Fibroblast of lung (primary cell): ENCODE results near the gene RMND1.

ENCODE experiments used
- EZH2 ChIP-seq: IDR thresholded peaks from 2 replicates; pipeline ENCODE4 v1.5.1; 2012; ENCODE audit warnings: low read length, control low read depth, mild to moderate bottlenecking; ENCODE audit errors: missing control alignments
- TF ChIP-seq, protein P1 (sequence below), 2 donors: IDR thresholded peaks in 1 of 2; conservative IDR thresholded peaks in 1 of 2; 1 replicate in 1 of 2; 2 replicates in 1 of 2; pipeline ENCODE4 v1.5.1; 2011 to 2012; ENCODE audit warnings: low read length in 2 of 2, control low read depth in 1 of 2, inconsistent platforms in 1 of 2, low read depth in 1 of 2, mild to moderate bottlenecking in 1 of 2

DNA sequence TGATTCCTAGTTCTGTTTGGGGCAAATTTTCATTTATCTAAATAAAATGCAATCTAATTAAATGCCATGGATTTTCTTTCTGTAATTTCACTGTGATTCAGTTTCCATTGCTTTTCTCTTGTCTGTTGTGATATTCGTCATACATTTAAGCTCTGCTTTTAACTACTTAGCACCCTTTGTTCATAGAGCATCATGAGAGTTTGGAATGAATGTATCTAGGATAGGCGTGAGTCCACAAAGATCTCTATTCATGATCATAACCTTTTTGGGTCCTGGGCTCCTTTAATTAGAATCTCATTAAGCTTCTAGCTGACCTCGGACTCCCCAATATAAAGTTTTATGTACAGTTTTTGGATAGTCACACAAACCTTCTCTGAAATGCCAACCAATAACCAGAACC lies 93.5 kb downstream of the RMND1 start:
- TF ChIP-seq, protein P1, sequence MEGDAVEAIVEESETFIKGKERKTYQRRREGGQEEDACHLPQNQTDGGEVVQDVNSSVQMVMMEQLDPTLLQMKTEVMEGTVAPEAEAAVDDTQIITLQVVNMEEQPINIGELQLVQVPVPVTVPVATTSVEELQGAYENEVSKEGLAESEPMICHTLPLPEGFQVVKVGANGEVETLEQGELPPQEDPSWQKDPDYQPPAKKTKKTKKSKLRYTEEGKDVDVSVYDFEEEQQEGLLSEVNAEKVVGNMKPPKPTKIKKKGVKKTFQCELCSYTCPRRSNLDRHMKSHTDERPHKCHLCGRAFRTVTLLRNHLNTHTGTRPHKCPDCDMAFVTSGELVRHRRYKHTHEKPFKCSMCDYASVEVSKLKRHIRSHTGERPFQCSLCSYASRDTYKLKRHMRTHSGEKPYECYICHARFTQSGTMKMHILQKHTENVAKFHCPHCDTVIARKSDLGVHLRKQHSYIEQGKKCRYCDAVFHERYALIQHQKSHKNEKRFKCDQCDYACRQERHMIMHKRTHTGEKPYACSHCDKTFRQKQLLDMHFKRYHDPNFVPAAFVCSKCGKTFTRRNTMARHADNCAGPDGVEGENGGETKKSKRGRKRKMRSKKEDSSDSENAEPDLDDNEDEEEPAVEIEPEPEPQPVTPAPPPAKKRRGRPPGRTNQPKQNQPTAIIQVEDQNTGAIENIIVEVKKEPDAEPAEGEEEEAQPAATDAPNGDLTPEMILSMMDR (conservative IDR thresholded peaks at IDR 0.05 in 1 of 2, IDR thresholded peaks at IDR 0.05 in 1 of 2; ENCODE audit: low read depth in 1 of 2, low read length in 2 of 2): no peak
- no peak for TF ChIP-seq EZH2
